Peyer's patch (tissue), 4 donors: ENCODE data around the gene FZR1. TPM values are rescaled to one million over a fixed set of nuclear protein-coding genes. Genes with fewer than 3 reads are reported as not detected.

Experiments
- DNase-seq, 3 donors: peaks; one replicate each; pipeline ENCODE4 v3.0.0-alpha.2; 2017 to 2019
- H3K27ac ChIP-seq, 4 donors: fragments of 200-600 bp; sonication (generic); one replicate each; pipeline ENCODE4 v1.5.1; 2016 to 2019
- H3K27me3 ChIP-seq, 2 donors: fragments of 200-600 bp; sonication (generic); one replicate each; pipeline ENCODE4 v1.5.1; 2019
- H3K36me3 ChIP-seq, 3 donors: fragments of 200-600 bp; sonication (generic); one replicate each; pipeline ENCODE4 v1.5.1; 2016 to 2019
- H3K4me1 ChIP-seq, 4 donors: fragments of 200-600 bp; sonication (generic); one replicate each; pipeline ENCODE4 v1.5.1; 2016 to 2019
- H3K4me3 ChIP-seq, 4 donors: fragments of 200-600 bp; sonication (generic); 1 replicate in 3 of 4; 2 replicates in 1 of 4; pipeline ENCODE4 v1.5.1; 2016 to 2019; ENCODE audit warnings: mild to moderate bottlenecking in 1 of 4
- H3K9me3 ChIP-seq, 4 donors: fragments of 200-600 bp; sonication (generic); one replicate each; pipeline ENCODE4 v1.5.1; 2016 to 2019; ENCODE audit warnings: mild to moderate bottlenecking in 1 of 4
- POLR2A ChIP-seq, 2 donors: fragments of 450-650 bp; IDR thresholded peaks; one replicate each; pipeline ENCODE4 v1.5.1; 2017; ENCODE audit warnings: antibody characterized with exemption in 2 of 2, mild to moderate bottlenecking in 2 of 2, moderate library complexity in 2 of 2
- total RNA-seq, 4 donors: library from RNA; depleted of rRNA; stranded (reverse); fragments of >200 nt; gene quantifications; one replicate each; pipeline ENCODE4 v1.1.0, GENCODE V29; 2016
- TF ChIP-seq, protein P1 (sequence below), 6 experiments: fragments of 450-650 bp in 4 of 6; fragments of 200-600 bp in 2 of 6; sonication (generic) in 1 of 6; IDR thresholded peaks; one replicate each; pipeline ENCODE4 v1.5.1; 2017 to 2019; ENCODE audit warnings: antibody characterized with exemption in 6 of 6, mild to moderate bottlenecking in 3 of 6, moderate library complexity in 1 of 6

The FZR1 gene
- total RNA-seq, 4 donors from 2014 or later, result 24.8 to 75.1 (median 38.7) TPM

DNA sequence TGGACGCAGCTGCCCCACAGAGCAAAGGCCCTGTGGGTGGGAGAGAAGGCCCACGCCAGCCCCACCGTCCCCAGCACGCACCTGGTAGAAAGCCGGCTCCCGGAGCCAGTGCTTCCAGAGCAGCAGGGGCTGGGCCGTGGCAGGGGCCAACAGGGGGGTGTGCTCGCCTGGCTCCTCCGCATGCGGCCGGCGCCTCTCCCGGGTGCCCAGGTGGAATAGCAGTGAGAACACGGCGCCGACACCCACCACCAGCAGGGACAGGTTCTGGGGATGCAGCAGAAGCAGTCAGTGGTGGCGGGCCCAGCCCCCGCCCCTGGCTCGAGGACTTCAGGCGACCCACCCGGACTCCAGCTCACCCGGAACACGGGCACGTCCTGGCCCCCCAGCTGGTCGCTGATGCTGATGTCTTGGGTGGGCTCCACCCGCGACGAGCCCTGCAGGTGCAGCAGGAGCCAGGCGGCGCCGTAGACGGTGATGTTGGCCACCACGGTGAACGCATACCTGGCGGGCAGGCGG, 41.7 kb downstream of the FZR1 start:
- H3K4me3 ChIP-seq, result no peak overlapping the region
- no peak for TF ChIP-seq POLR2A (IDR thresholded peaks at IDR 0.05)
- TF ChIP-seq, protein P1, sequence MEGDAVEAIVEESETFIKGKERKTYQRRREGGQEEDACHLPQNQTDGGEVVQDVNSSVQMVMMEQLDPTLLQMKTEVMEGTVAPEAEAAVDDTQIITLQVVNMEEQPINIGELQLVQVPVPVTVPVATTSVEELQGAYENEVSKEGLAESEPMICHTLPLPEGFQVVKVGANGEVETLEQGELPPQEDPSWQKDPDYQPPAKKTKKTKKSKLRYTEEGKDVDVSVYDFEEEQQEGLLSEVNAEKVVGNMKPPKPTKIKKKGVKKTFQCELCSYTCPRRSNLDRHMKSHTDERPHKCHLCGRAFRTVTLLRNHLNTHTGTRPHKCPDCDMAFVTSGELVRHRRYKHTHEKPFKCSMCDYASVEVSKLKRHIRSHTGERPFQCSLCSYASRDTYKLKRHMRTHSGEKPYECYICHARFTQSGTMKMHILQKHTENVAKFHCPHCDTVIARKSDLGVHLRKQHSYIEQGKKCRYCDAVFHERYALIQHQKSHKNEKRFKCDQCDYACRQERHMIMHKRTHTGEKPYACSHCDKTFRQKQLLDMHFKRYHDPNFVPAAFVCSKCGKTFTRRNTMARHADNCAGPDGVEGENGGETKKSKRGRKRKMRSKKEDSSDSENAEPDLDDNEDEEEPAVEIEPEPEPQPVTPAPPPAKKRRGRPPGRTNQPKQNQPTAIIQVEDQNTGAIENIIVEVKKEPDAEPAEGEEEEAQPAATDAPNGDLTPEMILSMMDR (IDR thresholded peaks at IDR 0.05), result no peak
- H3K27me3 ChIP-seq, result no peaks in the 10 kb centered on the region
- peaks cover 0 to 5% (median 0%) of the 10 kb centered on the region in 4 donors for H3K4me1 ChIP-seq
- no peak for DNase-seq
- H3K27ac ChIP-seq, result no peak overlapping the region
- H3K36me3 ChIP-seq, result peaks cover 0 to 40% (median 0%) of the 10 kb centered on the region in 3 donors
- H3K9me3 ChIP-seq, result no peaks in the 10 kb centered on the region

DNA sequence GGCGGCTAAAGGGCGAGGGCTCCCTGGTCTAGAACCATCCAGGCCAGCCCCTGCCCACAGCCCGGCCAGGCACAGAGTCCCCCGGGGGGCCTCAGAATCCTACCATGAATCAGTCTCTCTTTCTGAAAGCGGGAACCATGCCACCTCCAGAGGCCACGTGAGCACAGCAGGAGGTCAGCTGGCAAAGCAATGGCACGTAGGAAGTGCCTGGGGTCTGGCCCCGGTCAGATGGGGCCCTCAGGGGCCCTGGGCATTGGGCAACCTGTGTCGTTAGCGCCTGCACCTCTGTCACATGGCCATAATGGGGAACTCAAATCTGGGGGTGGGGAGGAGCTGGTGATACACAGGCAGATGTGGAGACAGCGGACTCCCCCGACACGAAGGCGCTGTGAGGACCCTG, 42.5 kb downstream of the FZR1 start:
- H3K9me3 ChIP-seq, result no peaks in the 10 kb centered on the region

DNA sequence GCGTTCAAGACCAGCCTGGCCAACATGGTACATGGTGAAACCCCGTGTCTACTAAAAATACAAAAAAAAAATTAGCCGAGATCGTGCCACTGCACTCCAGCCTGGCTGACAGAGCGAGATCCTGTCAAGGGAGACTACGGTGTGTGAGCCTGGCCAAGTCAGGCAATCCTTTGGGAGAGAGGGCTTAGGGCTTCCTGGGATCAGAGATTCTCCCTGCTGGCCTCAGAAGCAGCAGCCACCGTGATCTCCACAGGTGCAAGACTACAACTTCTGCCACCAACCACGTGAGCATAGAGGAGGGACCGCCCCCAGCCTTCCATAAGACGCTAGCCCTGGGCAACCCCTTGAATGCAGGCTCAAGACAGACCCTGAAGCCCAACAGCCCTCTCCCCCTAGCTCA, 43.7 kb downstream of the FZR1 start:
- H3K36me3 ChIP-seq, result peaks cover 0 to 24% (median 0%) of the 10 kb centered on the region in 3 donors
- TF ChIP-seq, protein P1 (IDR thresholded peaks at IDR 0.05), result no peak
- TF ChIP-seq POLR2A (IDR thresholded peaks at IDR 0.05), result no peak
- DNase-seq, result no peak
- peaks cover 4 to 22% (median 8%) of the 10 kb centered on the region in 4 donors for H3K4me1 ChIP-seq
- no peak overlapping the region for H3K4me3 ChIP-seq
- no peaks in the 10 kb centered on the region for H3K9me3 ChIP-seq
- no peaks in the 10 kb centered on the region for H3K27me3 ChIP-seq
- H3K27ac ChIP-seq, result no peak overlapping the region

More for the DNA sequence above, 42.5 kb downstream of the FZR1 start:
- Histone ChIP-seq H3K27me3 (no peaks in the 10 kb centered on the region), H3K27ac (no peak overlapping the region), H3K36me3 (peaks cover 0 to 35% (median 0%) of the 10 kb centered on the region in 3 donors), H3K4me1 (peaks cover 0 to 12% (median under 1%) of the 10 kb centered on the region in 4 donors), H3K4me3 (no peak overlapping the region)
- no peak for TF ChIP-seq POLR2A (IDR thresholded peaks at IDR 0.05)
- TF ChIP-seq, protein P1 (IDR thresholded peaks at IDR 0.05), result no peak
- DNase-seq, result no peak

DNA sequence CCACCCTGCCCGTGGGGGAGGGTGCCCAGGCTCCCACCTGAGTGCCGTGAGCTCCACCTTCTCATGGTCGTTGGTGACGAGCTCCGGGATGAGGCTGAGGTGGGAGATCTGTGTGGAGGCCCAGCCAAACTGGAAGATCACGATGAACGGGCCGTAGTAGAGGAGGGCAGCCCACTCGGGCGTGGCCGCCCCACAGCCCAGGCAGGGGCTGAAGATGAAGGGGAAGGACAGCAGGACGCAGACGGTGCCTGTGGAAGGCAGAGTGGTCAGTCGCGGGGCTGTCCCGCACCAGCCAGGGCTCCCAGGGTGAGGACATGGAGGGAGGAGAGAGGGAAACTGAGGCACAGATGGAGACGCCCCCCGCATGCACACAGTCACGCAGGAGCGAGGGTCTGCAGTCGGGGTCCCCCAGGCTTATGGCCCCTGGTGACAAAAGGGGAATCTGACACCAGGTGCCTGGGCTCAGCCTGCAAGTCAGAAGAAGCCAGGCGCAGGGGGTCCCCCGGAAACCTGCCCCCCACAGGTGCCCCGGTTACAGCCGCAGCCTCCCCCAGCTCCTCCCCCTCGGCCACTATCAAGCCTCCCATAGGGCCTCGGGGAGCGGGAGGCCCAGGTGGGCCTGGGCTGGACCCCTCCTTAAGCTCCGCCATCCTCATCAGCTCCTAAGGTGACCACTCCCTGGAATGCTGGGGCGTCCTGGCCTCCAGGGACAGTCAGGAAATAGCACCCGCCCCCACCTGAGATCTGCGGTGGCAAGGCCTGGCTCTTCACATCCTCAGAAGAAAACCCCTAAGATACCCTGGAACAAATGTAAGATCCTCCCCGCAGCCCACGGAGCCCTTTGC, 45.1 kb downstream of the FZR1 start:
- no peaks in the 10 kb centered on the region for H3K9me3 ChIP-seq
- no peaks in the 10 kb centered on the region for H3K27me3 ChIP-seq
- H3K36me3 ChIP-seq, result peaks cover 0 to 22% (median 0%) of the 10 kb centered on the region in 3 donors
- no peak for TF ChIP-seq POLR2A (IDR thresholded peaks at IDR 0.05)
- TF ChIP-seq, protein P1 (IDR thresholded peaks at IDR 0.05), result no peak
- H3K4me1 ChIP-seq, result peaks cover 4 to 36% (median 21%) of the 10 kb centered on the region in 4 donors
- H3K4me3 ChIP-seq, result no peak overlapping the region
- no peak overlapping the region for H3K27ac ChIP-seq
- no peak for DNase-seq

DNA sequence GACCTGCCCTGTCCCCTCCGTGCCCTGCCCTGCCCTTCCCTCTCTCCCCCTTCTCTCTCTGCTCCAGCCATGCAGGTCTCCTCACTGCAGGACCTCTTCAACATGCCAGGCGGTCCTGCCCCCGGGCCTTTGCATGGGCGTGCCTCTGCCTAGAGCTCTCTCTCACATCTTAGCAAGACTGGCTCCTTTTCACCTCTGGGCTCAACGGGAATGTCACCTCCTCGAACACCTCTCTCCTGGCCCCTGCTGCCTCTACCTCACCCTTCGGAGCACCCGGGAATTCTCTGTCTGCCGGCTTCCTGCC, 45.6 kb downstream of the FZR1 start:
- no peak for DNase-seq
- TF ChIP-seq POLR2A (IDR thresholded peaks at IDR 0.05), result no peak
- TF ChIP-seq, protein P1 (IDR thresholded peaks at IDR 0.05), result no peak
- H3K27ac ChIP-seq, result no peak overlapping the region
- H3K4me1 ChIP-seq, result peaks cover 4 to 41% (median 24%) of the 10 kb centered on the region in 4 donors
- H3K4me3 ChIP-seq, result no peak overlapping the region
- H3K9me3 ChIP-seq, result no peaks in the 10 kb centered on the region
- H3K27me3 ChIP-seq, result no peaks in the 10 kb centered on the region
- peaks cover 0 to 20% (median 0%) of the 10 kb centered on the region in 3 donors for H3K36me3 ChIP-seq
